ENCODE data around the gene ANKRD33.

The ANKRD33 gene

DNA sequence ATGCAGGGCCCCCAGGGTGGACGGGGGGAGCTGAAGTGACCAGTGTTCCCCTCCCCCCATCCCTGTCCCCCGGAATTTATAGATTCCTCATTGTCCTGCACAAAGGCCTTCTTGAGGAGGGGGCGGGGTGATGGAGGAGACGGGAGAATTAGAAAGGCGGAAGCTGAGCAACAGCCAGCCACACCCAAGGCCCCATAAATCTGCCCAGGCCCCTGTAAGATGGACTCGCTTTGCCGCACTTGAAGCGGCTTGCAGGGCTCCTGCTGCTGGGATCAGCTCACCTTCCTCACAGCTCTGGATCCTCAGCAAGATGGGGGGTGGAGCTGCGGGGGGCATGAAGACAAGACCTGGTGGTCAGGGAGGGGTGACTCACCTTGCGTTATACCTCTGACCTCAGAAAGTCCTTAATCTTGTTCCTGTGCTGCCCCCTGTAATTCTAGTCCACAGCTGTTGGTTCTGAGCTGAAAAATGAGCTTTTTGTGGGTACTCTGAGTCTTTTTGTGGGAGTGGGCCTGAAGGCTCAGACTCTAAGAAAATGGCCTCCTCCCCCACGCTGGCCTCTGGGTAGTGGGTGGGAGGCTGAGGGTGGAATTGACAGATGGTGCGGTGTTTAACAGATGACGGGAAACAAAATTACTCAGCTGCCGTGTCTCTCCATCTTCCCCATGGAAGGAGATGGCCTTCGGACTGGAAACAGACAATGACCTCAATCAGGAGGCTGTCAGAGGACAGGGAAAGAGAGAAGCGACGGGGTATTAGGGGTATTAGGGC is 15.8 kb upstream of the ANKRD33 start:
- FAIRE-seq (no peak), DNase-seq (ENCODE audit: insufficient read length, low spot score) (no peak)
- TF ChIP-seq, protein P1, sequence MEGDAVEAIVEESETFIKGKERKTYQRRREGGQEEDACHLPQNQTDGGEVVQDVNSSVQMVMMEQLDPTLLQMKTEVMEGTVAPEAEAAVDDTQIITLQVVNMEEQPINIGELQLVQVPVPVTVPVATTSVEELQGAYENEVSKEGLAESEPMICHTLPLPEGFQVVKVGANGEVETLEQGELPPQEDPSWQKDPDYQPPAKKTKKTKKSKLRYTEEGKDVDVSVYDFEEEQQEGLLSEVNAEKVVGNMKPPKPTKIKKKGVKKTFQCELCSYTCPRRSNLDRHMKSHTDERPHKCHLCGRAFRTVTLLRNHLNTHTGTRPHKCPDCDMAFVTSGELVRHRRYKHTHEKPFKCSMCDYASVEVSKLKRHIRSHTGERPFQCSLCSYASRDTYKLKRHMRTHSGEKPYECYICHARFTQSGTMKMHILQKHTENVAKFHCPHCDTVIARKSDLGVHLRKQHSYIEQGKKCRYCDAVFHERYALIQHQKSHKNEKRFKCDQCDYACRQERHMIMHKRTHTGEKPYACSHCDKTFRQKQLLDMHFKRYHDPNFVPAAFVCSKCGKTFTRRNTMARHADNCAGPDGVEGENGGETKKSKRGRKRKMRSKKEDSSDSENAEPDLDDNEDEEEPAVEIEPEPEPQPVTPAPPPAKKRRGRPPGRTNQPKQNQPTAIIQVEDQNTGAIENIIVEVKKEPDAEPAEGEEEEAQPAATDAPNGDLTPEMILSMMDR (IDR thresholded peaks at IDR 0.05; ENCODE audit: insufficient read depth, missing control alignments): no peak

DNA sequence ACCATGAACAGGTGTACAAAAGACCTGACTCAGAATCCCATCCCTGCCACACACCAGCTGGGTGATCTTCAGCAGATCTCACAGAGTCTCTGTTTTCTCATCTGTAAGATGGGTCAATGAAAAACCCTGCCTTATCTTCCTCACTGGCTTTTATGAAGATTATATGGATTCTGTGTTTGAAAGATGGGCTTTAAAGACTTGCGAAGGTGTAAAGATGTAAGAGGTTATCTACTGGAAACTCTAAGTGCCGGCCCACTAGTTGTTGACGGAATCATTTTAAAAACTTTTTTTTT is 15.3 kb upstream of the ANKRD33 start:
- peak; percentile 46 for FAIRE-seq
- TF ChIP-seq, protein P1 (IDR thresholded peaks at IDR 0.05; ENCODE audit: insufficient read depth, missing control alignments): no peak

DNA sequence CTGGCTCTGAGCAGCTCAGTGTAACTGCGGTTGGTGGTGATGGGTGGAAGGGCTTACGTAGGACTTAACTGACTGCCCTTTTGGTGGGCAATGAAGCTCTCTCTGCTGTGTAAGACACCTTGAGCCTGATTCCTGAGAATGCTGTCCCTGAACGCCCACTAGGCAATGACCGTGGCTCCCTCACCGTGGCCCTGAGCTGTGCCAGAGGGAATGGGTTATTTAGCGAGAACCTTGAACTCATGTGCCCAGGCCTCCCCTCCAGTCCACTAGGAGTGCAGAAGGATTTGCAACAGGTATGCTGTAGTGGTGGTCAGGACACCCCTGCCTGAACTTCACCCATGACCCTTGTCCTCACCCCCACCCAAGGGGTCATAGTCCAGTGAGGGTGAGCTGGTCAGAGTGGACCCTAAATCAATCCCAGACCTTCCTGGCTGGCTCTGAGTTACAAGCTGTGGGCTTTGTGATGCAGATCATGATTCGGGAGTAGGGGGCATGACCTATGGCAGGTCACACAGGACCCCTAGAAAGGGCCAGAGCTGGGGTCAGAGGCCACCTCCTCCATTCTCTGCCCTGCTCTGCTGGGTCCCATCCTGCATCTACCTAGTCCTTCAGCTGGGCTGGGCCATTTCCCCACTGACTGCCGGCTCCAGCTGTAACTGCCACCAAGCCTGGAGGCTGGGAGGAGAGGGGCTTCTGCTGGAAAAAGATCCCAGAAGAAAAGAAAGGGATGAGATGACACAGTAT is 14.5 kb upstream of the ANKRD33 start:
- DNase-seq (ENCODE audit: insufficient read length, low spot score): no peak
- FAIRE-seq: no peak
- TF ChIP-seq, protein P1 (IDR thresholded peaks at IDR 0.05; ENCODE audit: insufficient read depth, missing control alignments): no peak

More for the DNA sequence above, 15.3 kb upstream of the ANKRD33 start:
- DNase-seq (ENCODE audit: insufficient read length, low spot score): no peak

DNA sequence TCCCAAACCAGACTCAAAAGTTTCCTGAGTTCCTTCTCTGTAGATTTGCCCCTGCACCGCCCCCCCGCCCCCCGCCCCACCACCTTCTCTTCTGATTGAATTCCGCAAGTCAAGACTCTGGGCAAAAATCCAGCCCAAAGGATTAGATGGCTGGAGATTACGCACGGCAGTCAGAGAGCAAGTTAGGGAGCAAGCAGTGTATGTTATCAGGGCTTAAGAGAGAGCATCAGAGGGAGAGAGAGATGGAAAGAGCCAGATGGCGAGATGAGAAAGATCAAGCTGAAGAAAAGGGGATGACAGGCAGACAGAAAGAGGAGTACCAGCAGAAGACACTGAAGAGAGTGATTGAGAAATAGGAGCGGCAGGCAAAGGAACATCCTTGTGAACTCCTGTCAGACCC is 13.9 kb upstream of the ANKRD33 start:
- TF ChIP-seq, protein P1 (IDR thresholded peaks at IDR 0.05; ENCODE audit: insufficient read depth, missing control alignments): no peak
- FAIRE-seq (peak; percentile 58), DNase-seq (ENCODE audit: insufficient read length, low spot score) (no peak)

DNA sequence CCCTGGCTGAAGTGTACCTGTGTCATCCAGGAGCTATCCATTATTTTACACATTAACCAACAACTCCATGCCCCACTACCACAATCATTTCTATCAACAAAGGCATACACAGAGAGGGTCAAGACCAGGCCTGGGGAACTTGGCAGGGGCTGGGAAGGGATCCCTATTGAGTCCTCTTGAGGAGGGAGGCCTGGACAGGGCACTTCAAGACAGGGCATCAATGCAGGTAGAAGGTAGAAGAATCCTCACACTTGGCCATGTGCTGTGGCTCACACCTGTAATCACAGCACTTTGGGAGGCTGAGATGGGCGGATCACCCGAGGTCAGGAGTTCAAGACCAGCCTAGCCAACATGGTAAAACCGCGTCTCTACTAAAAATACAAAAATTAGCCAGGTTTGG is 13.4 kb upstream of the ANKRD33 start:
- FAIRE-seq: no peak
- TF ChIP-seq, protein P1 (IDR thresholded peaks at IDR 0.05; ENCODE audit: insufficient read depth, missing control alignments): no peak
- no peak for DNase-seq (ENCODE audit: insufficient read length, low spot score)

DNA sequence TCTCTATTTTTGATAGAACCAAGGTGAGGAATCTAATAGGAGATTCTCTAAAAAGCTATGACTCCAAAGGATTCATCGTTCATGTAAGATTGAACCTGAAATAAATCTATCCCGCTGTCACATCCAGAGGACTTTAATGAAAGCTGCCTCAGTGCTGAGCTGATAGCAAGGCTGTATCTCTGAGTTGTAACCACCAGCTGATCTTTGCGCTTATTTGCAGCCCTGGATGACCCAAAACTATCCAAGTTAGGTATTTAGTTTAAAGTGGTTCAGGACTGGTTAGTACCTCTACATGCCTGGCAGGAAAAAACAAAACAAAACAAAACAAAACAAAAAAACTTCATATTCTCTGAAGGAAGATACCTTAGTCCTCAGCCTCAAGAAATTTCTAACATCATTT is 8.8 kb upstream of the ANKRD33 start:
- no peak for FAIRE-seq

More for the DNA sequence above, 8.8 kb upstream of the ANKRD33 start:
- no peak for DNase-seq (ENCODE audit: insufficient read length, low spot score)
- TF ChIP-seq, protein P1 (IDR thresholded peaks at IDR 0.05; ENCODE audit: insufficient read depth, missing control alignments): no peak

Data from D721Med (cell line).